Body of pancreas (tissue), 4 donors: Measurements from ENCODE around the gene DUS2.

Source experiments
- POLR2A ChIP-seq, 3 donors: fragments of 450-650 bp; IDR thresholded peaks; one replicate each; pipeline ENCODE4 v1.6.1; 2016; ENCODE audit warnings: antibody characterized with exemption in 3 of 3, mild to moderate bottlenecking in 2 of 3
- TF ChIP-seq, protein P1 (sequence below), 7 experiments: fragments of 450-650 bp in 4 of 7; fragments of 200-600 bp in 3 of 7; sonication (generic) in 3 of 7; IDR thresholded peaks; one replicate each; pipeline ENCODE4 v1.5.1; 2016 to 2019; ENCODE audit warnings: antibody characterized with exemption in 7 of 7

DNA sequence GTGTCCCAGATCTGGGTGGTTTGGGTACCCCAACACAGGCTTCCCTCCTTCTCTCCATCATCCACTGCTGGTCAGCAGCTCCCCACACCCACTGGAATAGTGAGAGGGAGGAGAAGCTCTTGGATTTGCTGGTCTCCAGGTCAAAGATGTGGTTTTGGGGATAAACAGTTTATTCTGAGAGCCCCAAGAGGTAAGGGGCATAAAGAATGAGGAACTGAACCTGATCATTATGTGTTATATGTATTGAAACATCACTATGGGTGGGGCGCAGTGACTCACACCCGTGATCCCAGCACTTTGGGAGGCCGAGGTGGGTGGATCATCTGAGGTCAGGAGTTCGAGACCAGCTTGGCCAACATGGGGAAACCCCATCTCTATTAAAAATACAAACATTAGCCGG, 27.7 kb upstream of the DUS2 start:
- no peak for TF ChIP-seq POLR2A (IDR thresholded peaks at IDR 0.05)
- TF ChIP-seq, protein P1, sequence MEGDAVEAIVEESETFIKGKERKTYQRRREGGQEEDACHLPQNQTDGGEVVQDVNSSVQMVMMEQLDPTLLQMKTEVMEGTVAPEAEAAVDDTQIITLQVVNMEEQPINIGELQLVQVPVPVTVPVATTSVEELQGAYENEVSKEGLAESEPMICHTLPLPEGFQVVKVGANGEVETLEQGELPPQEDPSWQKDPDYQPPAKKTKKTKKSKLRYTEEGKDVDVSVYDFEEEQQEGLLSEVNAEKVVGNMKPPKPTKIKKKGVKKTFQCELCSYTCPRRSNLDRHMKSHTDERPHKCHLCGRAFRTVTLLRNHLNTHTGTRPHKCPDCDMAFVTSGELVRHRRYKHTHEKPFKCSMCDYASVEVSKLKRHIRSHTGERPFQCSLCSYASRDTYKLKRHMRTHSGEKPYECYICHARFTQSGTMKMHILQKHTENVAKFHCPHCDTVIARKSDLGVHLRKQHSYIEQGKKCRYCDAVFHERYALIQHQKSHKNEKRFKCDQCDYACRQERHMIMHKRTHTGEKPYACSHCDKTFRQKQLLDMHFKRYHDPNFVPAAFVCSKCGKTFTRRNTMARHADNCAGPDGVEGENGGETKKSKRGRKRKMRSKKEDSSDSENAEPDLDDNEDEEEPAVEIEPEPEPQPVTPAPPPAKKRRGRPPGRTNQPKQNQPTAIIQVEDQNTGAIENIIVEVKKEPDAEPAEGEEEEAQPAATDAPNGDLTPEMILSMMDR (IDR thresholded peaks at IDR 0.05): no peak
